AML-193 (cell line): ENCODE data around the gene KLK15.

Experiments
- DNase-seq, 2 experiments: peaks; one replicate each; lab custom pipeline; 2025; lab: John Stamatoyannopoulos, UW

KLK15 gene

GRCh38 chr19:50776131-50776530 is 57.2 kb downstream of the KLK15 start:
- DNase-seq = no peak
